Activated T-cell treated with anti-CD3 and anti-CD28 coated beads, Interleukin-2, amount 50 U/mL, for 48 hours (primary cell): ENCODE data around the gene CLK1.
"Not testable (repeated sequence)": the region's sequence is repeated elsewhere in the genome, so short reads cannot be mapped to it uniquely, and the experiment has no call there.

Source experiments
- DNase-seq, 2 experiments: peaks; one replicate each; pipeline ENCODE4 v3.0.0-alpha.2; 2020

Gene CLK1

GRCh38 chr2:200851398-200852248, 12.8 kb downstream of the CLK1 start:
- DNase-seq: no peak

- DNase-seq: no peak
Measured at GRCh38 chr2:200850512-200851256, 13.8 kb downstream of the CLK1 start.

- no peak for DNase-seq
Measured at GRCh38 chr2:200847939-200848338, 16.5 kb downstream of the CLK1 start.

GRCh38 chr2:200847269-200847668, 17.2 kb downstream of the CLK1 start:
- no peak for DNase-seq

GRCh38 chr2:200845669-200846325, 18.7 kb downstream of the CLK1 start:
- no peak for DNase-seq

GRCh38 chr2:200845194-200845593, 19.3 kb downstream of the CLK1 start:
- no peak for DNase-seq

GRCh38 chr2:200843993-200844948, 20.2 kb downstream of the CLK1 start:
- no peak for DNase-seq

- no peak for DNase-seq
Measured at GRCh38 chr2:200839513-200839912, 24.9 kb downstream of the CLK1 start.

GRCh38 chr2:200834701-200835100, 29.8 kb downstream of the CLK1 start:
- DNase-seq: no peak

GRCh38 chr2:200829258-200829655, 35.2 kb downstream of the CLK1 start:
- no peak for DNase-seq

GRCh38 chr2:200828572-200829257, 35.7 kb downstream of the CLK1 start:
- DNase-seq: no peak

- DNase-seq: no peak
Measured at GRCh38 chr2:200828104-200828503, 36.4 kb downstream of the CLK1 start.

- DNase-seq: no peak
Measured at GRCh38 chr2:200821686-200822245, 42.7 kb downstream of the CLK1 start.

- DNase-seq: no peak
Measured at GRCh38 chr2:200820573-200821234, 43.8 kb downstream of the CLK1 start.

- not testable (repeated sequence) for DNase-seq
Measured at GRCh38 chr2:200818732-200819131, 45.7 kb downstream of the CLK1 start.

- no peak for DNase-seq
Measured at GRCh38 chr2:200814917-200815316, 49.5 kb downstream of the CLK1 start.

- peak; percentile 50 to 53 for DNase-seq
Measured at GRCh38 chr2:200814276-200814815, 50.1 kb downstream of the CLK1 start.

GRCh38 chr2:200812122-200813022, 52.1 kb downstream of the CLK1 start:
- DNase-seq: peak; percentile 71 to 79

GRCh38 chr2:200811333-200812121, 52.9 kb downstream of the CLK1 start, which contains the start of gene BZW1:
Gene BZW1, plus strand, starts transcription at chr2:200811910. Its CDS starts 1,308 bp downstream, at chr2:200813218.
- peak; percentile 98 for DNase-seq
